ENCODE results near the gene FGB. TPM values are rescaled to one million over a fixed set of nuclear protein-coding genes. Genes with fewer than 3 reads are reported as not detected.

Gene FGB
- total and polyA plus RNA-seq, 2 of the 13 experiments (the other 11 are each of a cell fraction or from before 2014, with no cell fraction given): 226 to 784 TPM

- TF ChIP-seq RXRB (CRISPR knock-in tag; IDR thresholded peaks at IDR 0.05; ENCODE audit: borderline replicate concordance) (peak; percentile 99), ZBTB21 (CRISPR knock-in tag; IDR thresholded peaks at IDR 0.05) (peak; percentile 82), ZNF775 (CRISPR knock-in tag; IDR thresholded peaks at IDR 0.05; ENCODE audit: borderline replicate concordance) (0 out of 2 replicates have a peak, but pooled peaks have one; percentile 29), LBX2 (CRISPR knock-in tag; IDR thresholded peaks at IDR 0.05; ENCODE audit: borderline replicate concordance) (no peak), PREB (CRISPR knock-in tag; IDR thresholded peaks at IDR 0.05) (no peak), ZNF672 (CRISPR knock-in tag; IDR thresholded peaks at IDR 0.05) (no peak), ZNF136 (CRISPR knock-in tag; IDR thresholded peaks at IDR 0.05; ENCODE audit: low read depth) (no peak), ZEB1 (IDR thresholded peaks at IDR 0.05; ENCODE audit: insufficient replicate concordance, low read depth) (no peak), FIP1L1 (IDR thresholded peaks at IDR 0.05; ENCODE audit: borderline replicate concordance, insufficient read depth, low read depth, low read length) (no peak), CSRNP2 (CRISPR knock-in tag; conservative IDR thresholded peaks at IDR 0.05; ENCODE audit: low read depth) (no peak), SMAD1 (CRISPR knock-in tag; IDR thresholded peaks at IDR 0.05; ENCODE audit: borderline replicate concordance, low read depth) (no peak), ATF3 (CRISPR knock-in tag; IDR thresholded peaks at IDR 0.05) (no peak), ZSCAN22 (CRISPR knock-in tag; IDR thresholded peaks at IDR 0.05) (0 out of 2 replicates have a peak, but pooled peaks have one; percentile 54), HIC2 (CRISPR knock-in tag; IDR thresholded peaks at IDR 0.05; ENCODE audit: low read depth) (no peak; the same call in 1 of the 2 replicates), TFAP4 (IDR thresholded peaks at IDR 0.05; ENCODE audit: borderline replicate concordance, low read depth) (peak; percentile 25; the same call in 1 of the 2 replicates), ZNF660 (CRISPR knock-in tag; IDR thresholded peaks at IDR 0.05; ENCODE audit: borderline replicate concordance, low read depth) (no peak), GABPB1 (CRISPR knock-in tag; IDR thresholded peaks at IDR 0.05) (no peak), NR2F1 (CRISPR knock-in tag; IDR thresholded peaks at IDR 0.05) (peak; percentile 80 to 91), SIX4 (CRISPR knock-in tag; IDR thresholded peaks at IDR 0.05) (peak; percentile 89), KLF12 (CRISPR knock-in tag; IDR thresholded peaks at IDR 0.05; ENCODE audit: borderline replicate concordance) (no peak; the same call in 1 of the 2 replicates)
- TF ChIP-seq, protein P1, sequence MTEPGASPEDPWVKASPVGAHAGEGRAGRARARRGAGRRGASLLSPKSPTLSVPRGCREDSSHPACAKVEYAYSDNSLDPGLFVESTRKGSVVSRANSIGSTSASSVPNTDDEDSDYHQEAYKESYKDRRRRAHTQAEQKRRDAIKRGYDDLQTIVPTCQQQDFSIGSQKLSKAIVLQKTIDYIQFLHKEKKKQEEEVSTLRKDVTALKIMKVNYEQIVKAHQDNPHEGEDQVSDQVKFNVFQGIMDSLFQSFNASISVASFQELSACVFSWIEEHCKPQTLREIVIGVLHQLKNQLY (CRISPR knock-in tag; IDR thresholded peaks at IDR 0.05): peak; percentile 65
These were observed 35.3 kb downstream of the FGB start (continued) for GRCh38 chr4:154597798-154598774.
